WTC11 (cell line): ENCODE results near the gene UIMC1. TPM values are rescaled to one million over a fixed set of nuclear protein-coding genes. Genes with fewer than 3 reads are reported as not detected.

Experiments
- ATAC-seq: fragments of 200-7000 bp; cut with Tn5 transposase; 2 replicates; pipeline ENCODE4 v1.10.0; 2021; ENCODE audit warnings: mild to moderate bottlenecking, moderate library complexity
- CTCF ChIA-PET: fragments of 300-600 bp; sonication (Branson Sonifier 250); formaldehyde crosslinking; loops from one replicate; lab custom pipeline; 2021; ENCODE audit warnings: antibody characterized with exemption; lab: Charles Lee
- POLR2A ChIA-PET: fragments of 350-600 bp; sonication (Branson Sonifier 250); formaldehyde crosslinking; loops from one replicate; lab custom pipeline; 2021; ENCODE audit warnings: antibody characterized with exemption; lab: Charles Lee
- DNase-seq: peaks from one replicate; pipeline ENCODE4 v3.0.0; 2021; ENCODE audit warnings: low spot score
- H3K27ac Mint-ChIP-seq: 2 replicates; pipeline ENCODE4 v1.8.0; 2021; ENCODE audit warnings: mixed read lengths
- H3K27me3 Mint-ChIP-seq: 2 replicates; pipeline ENCODE4 v1.8.0; 2021; ENCODE audit warnings: low read depth, mild to moderate bottlenecking, moderate library complexity, mixed read lengths
- H3K36me3 Mint-ChIP-seq: 2 replicates; pipeline ENCODE4 v1.8.0; 2021; ENCODE audit warnings: mixed read lengths
- H3K4me1 Mint-ChIP-seq: 2 replicates; pipeline ENCODE4 v1.8.0; 2022; ENCODE audit warnings: mixed read lengths
- H3K4me3 Mint-ChIP-seq: 2 replicates; pipeline ENCODE4 v1.8.0; 2021; ENCODE audit warnings: mild to moderate bottlenecking, moderate library complexity, mixed read lengths
- H3K9me3 Mint-ChIP-seq: 2 replicates; pipeline ENCODE4 v1.8.0; 2021; ENCODE audit warnings: mixed read lengths
- ATF1 ChIP-seq: sonication (generic); formaldehyde crosslinking; IDR thresholded peaks from 2 replicates; pipeline ENCODE4 v1.8.1; 2023; ENCODE audit warnings: mild to moderate bottlenecking, moderate library complexity, missing genetic modification reagents
- CREM ChIP-seq: sonication (generic); formaldehyde crosslinking; IDR thresholded peaks from 2 replicates; pipeline ENCODE4 v1.8.1; 2022; ENCODE audit warnings: mild to moderate bottlenecking, missing genetic modification reagents, moderate library complexity
- ELF4 ChIP-seq: sonication (generic); formaldehyde crosslinking; IDR thresholded peaks from 2 replicates; pipeline ENCODE4 v1.8.1; 2022; ENCODE audit warnings: low read depth, mild to moderate bottlenecking, moderate library complexity, missing genetic modification reagents
- GRHL2 ChIP-seq: fragments of 250-450 bp; sonication (Bioruptor Pico); IDR thresholded peaks from 2 replicates; pipeline ENCODE4 v1.8.0; 2022; ENCODE audit warnings: mild to moderate bottlenecking, moderate library complexity; ENCODE audit not compliant: insufficient replicate concordance, severe bottlenecking
- NR1H2 ChIP-seq: sonication (generic); formaldehyde crosslinking; IDR thresholded peaks from 2 replicates; pipeline ENCODE4 v1.9.0; 2021; ENCODE audit warnings: mild to moderate bottlenecking, moderate library complexity, missing genetic modification reagents
- NR2C2 ChIP-seq: sonication (generic); formaldehyde crosslinking; IDR thresholded peaks from 2 replicates; pipeline ENCODE4 v1.8.0; 2022; ENCODE audit warnings: mild to moderate bottlenecking, missing genetic modification reagents
- NR3C1 ChIP-seq: sonication (generic); formaldehyde crosslinking; conservative IDR thresholded peaks from 2 replicates; pipeline ENCODE4 v1.8.1; 2023; ENCODE audit warnings: low read depth, mild to moderate bottlenecking, missing genetic modification reagents
- SMAD4 ChIP-seq: sonication (generic); formaldehyde crosslinking; IDR thresholded peaks from 2 replicates; pipeline ENCODE4 v1.8.0; 2022; ENCODE audit warnings: mild to moderate bottlenecking, missing genetic modification reagents
- ZNF138 ChIP-seq: sonication (generic); formaldehyde crosslinking; conservative IDR thresholded peaks from 2 replicates; pipeline ENCODE4 v1.8.1; 2022; ENCODE audit warnings: mild to moderate bottlenecking, moderate library complexity, missing genetic modification reagents
- total RNA-seq: library from RNA; stranded (reverse); gene quantifications from 3 replicates; pipeline ENCODE4 v1.2.3, GENCODE V29; 2021
- TF ChIP-seq, protein P1 (sequence below): sonication (generic); formaldehyde crosslinking; IDR thresholded peaks from 2 replicates; pipeline ENCODE4 v1.8.0; 2022; ENCODE audit warnings: missing genetic modification reagents
- TF ChIP-seq, protein P2 (sequence below): sonication (generic); formaldehyde crosslinking; IDR thresholded peaks from 2 replicates; pipeline ENCODE4 v1.8.1; 2023; ENCODE audit warnings: mild to moderate bottlenecking, moderate library complexity, missing genetic modification reagents
- TF ChIP-seq, protein P3 (sequence below): sonication (generic); formaldehyde crosslinking; IDR thresholded peaks from 2 replicates; pipeline ENCODE4 v1.8.0; 2022; ENCODE audit warnings: mild to moderate bottlenecking, missing genetic modification reagents
- TF ChIP-seq, protein P4 (sequence below): sonication (generic); formaldehyde crosslinking; IDR thresholded peaks from 2 replicates; pipeline ENCODE4 v1.8.1; 2023; ENCODE audit warnings: mild to moderate bottlenecking, missing genetic modification reagents
- TF ChIP-seq, protein P5 (sequence below): sonication (generic); formaldehyde crosslinking; IDR thresholded peaks from 2 replicates; pipeline ENCODE4 v1.8.0; 2022; ENCODE audit warnings: mild to moderate bottlenecking, missing genetic modification reagents
- TF ChIP-seq, protein P6 (sequence below): sonication (generic); formaldehyde crosslinking; IDR thresholded peaks from 2 replicates; pipeline ENCODE4 v1.8.0; 2023; ENCODE audit warnings: missing genetic modification reagents, mild to moderate bottlenecking, borderline replicate concordance
- TF ChIP-seq, protein P7 (sequence below): sonication (generic); formaldehyde crosslinking; IDR thresholded peaks from 2 replicates; pipeline ENCODE4 v1.8.0; 2023; ENCODE audit warnings: mild to moderate bottlenecking, missing genetic modification reagents

The UIMC1 gene
- total RNA-seq, 1 experiment from 2014 or later: 48.0 TPM

DNA sequence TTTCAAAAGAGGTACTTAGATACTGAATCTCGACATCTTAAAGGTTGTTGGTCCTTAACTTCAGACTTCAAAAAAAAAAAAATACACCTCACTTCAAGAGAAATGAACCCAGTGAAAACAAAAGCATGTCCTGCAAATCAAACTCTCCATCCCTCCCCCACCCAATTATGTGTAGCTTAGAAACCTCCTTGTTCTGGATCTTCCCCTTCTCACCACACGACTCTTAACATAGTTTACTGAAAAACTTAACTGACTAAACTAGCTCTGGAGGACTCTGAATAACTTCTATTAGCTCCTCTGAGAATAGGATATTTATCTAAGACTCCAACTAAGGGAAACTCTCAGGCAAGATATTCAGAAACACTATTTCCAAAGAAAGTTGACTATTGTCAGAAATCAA is 58.7 kb downstream of the UIMC1 start:
- Mint-ChIP-seq H3K4me1 (peaks cover 49% of the 10 kb centered on the region), H3K9me3 (no peaks in the 10 kb centered on the region), H3K36me3 (peaks cover 50% of the 10 kb centered on the region), H3K4me3 (no peak overlapping the region), H3K27me3 (no peaks in the 10 kb centered on the region), H3K27ac (peak overlapping the region; percentile 53; the same call in 1 of the 2 replicates)
- DNase-seq (no peak), ATAC-seq (no peak)
- TF ChIP-seq, protein P1, sequence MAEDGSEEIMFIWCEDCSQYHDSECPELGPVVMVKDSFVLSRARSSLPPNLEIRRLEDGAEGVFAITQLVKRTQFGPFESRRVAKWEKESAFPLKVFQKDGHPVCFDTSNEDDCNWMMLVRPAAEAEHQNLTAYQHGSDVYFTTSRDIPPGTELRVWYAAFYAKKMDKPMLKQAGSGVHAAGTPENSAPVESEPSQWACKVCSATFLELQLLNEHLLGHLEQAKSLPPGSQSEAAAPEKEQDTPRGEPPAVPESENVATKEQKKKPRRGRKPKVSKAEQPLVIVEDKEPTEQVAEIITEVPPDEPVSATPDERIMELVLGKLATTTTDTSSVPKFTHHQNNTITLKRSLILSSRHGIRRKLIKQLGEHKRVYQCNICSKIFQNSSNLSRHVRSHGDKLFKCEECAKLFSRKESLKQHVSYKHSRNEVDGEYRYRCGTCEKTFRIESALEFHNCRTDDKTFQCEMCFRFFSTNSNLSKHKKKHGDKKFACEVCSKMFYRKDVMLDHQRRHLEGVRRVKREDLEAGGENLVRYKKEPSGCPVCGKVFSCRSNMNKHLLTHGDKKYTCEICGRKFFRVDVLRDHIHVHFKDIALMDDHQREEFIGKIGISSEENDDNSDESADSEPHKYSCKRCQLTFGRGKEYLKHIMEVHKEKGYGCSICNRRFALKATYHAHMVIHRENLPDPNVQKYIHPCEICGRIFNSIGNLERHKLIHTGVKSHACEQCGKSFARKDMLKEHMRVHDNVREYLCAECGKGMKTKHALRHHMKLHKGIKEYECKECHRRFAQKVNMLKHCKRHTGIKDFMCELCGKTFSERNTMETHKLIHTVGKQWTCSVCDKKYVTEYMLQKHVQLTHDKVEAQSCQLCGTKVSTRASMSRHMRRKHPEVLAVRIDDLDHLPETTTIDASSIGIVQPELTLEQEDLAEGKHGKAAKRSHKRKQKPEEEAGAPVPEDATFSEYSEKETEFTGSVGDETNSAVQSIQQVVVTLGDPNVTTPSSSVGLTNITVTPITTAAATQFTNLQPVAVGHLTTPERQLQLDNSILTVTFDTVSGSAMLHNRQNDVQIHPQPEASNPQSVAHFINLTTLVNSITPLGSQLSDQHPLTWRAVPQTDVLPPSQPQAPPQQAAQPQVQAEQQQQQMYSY (CRISPR knock-in tag): no peak
- TF ChIP-seq, protein P2, sequence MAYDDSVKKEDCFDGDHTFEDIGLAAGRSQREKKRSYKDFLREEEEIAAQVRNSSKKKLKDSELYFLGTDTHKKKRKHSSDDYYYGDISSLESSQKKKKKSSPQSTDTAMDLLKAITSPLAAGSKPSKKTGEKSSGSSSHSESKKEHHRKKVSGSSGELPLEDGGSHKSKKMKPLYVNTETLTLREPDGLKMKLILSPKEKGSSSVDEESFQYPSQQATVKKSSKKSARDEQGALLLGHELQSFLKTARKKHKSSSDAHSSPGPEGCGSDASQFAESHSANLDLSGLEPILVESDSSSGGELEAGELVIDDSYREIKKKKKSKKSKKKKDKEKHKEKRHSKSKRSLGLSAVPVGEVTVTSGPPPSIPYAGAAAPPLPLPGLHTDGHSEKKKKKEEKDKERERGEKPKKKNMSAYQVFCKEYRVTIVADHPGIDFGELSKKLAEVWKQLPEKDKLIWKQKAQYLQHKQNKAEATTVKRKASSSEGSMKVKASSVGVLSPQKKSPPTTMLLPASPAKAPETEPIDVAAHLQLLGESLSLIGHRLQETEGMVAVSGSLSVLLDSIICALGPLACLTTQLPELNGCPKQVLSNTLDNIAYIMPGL (CRISPR knock-in tag): no peak
- TF ChIP-seq SMAD4 (CRISPR knock-in tag) (no peak), ELF4 (CRISPR knock-in tag) (no peak), NR1H2 (no peak), ZNF138 (CRISPR knock-in tag) (no peak), CREM (CRISPR knock-in tag) (no peak), NR2C2 (CRISPR knock-in tag) (no peak), NR3C1 (CRISPR knock-in tag) (no peak), ATF1 (no peak), GRHL2 (CRISPR knock-in tag) (no peak)
- TF ChIP-seq, protein P3, sequence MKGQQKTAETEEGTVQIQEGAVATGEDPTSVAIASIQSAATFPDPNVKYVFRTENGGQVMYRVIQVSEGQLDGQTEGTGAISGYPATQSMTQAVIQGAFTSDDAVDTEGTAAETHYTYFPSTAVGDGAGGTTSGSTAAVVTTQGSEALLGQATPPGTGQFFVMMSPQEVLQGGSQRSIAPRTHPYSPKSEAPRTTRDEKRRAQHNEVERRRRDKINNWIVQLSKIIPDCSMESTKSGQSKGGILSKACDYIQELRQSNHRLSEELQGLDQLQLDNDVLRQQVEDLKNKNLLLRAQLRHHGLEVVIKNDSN (CRISPR knock-in tag): no peak
- TF ChIP-seq, protein P4, sequence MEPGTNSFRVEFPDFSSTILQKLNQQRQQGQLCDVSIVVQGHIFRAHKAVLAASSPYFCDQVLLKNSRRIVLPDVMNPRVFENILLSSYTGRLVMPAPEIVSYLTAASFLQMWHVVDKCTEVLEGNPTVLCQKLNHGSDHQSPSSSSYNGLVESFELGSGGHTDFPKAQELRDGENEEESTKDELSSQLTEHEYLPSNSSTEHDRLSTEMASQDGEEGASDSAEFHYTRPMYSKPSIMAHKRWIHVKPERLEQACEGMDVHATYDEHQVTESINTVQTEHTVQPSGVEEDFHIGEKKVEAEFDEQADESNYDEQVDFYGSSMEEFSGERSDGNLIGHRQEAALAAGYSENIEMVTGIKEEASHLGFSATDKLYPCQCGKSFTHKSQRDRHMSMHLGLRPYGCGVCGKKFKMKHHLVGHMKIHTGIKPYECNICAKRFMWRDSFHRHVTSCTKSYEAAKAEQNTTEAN (CRISPR knock-in tag): no peak
- TF ChIP-seq, protein P5, sequence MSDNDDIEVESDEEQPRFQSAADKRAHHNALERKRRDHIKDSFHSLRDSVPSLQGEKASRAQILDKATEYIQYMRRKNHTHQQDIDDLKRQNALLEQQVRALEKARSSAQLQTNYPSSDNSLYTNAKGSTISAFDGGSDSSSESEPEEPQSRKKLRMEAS: no peak
- TF ChIP-seq, protein P6, sequence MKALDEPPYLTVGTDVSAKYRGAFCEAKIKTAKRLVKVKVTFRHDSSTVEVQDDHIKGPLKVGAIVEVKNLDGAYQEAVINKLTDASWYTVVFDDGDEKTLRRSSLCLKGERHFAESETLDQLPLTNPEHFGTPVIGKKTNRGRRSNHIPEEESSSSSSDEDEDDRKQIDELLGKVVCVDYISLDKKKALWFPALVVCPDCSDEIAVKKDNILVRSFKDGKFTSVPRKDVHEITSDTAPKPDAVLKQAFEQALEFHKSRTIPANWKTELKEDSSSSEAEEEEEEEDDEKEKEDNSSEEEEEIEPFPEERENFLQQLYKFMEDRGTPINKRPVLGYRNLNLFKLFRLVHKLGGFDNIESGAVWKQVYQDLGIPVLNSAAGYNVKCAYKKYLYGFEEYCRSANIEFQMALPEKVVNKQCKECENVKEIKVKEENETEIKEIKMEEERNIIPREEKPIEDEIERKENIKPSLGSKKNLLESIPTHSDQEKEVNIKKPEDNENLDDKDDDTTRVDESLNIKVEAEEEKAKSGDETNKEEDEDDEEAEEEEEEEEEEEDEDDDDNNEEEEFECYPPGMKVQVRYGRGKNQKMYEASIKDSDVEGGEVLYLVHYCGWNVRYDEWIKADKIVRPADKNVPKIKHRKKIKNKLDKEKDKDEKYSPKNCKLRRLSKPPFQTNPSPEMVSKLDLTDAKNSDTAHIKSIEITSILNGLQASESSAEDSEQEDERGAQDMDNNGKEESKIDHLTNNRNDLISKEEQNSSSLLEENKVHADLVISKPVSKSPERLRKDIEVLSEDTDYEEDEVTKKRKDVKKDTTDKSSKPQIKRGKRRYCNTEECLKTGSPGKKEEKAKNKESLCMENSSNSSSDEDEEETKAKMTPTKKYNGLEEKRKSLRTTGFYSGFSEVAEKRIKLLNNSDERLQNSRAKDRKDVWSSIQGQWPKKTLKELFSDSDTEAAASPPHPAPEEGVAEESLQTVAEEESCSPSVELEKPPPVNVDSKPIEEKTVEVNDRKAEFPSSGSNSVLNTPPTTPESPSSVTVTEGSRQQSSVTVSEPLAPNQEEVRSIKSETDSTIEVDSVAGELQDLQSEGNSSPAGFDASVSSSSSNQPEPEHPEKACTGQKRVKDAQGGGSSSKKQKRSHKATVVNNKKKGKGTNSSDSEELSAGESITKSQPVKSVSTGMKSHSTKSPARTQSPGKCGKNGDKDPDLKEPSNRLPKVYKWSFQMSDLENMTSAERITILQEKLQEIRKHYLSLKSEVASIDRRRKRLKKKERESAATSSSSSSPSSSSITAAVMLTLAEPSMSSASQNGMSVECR (CRISPR knock-in tag): no peak
- TF ChIP-seq, protein P7, sequence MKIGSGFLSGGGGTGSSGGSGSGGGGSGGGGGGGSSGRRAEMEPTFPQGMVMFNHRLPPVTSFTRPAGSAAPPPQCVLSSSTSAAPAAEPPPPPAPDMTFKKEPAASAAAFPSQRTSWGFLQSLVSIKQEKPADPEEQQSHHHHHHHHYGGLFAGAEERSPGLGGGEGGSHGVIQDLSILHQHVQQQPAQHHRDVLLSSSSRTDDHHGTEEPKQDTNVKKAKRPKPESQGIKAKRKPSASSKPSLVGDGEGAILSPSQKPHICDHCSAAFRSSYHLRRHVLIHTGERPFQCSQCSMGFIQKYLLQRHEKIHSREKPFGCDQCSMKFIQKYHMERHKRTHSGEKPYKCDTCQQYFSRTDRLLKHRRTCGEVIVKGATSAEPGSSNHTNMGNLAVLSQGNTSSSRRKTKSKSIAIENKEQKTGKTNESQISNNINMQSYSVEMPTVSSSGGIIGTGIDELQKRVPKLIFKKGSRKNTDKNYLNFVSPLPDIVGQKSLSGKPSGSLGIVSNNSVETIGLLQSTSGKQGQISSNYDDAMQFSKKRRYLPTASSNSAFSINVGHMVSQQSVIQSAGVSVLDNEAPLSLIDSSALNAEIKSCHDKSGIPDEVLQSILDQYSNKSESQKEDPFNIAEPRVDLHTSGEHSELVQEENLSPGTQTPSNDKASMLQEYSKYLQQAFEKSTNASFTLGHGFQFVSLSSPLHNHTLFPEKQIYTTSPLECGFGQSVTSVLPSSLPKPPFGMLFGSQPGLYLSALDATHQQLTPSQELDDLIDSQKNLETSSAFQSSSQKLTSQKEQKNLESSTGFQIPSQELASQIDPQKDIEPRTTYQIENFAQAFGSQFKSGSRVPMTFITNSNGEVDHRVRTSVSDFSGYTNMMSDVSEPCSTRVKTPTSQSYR (CRISPR knock-in tag): no peak
- CTCF ChIA-PET: interaction anchor here (1.3 kb wide), 2 partner anchors 287 to 290 kb away, joined by 3 to 4 read pairs; no protein-coding TSS in a partner anchor
- POLR2A ChIA-PET: interaction anchor here (0.6 to 0.7 kb wide), 4 partner anchors 8 to 354 kb away, joined by 3 to 7 read pairs (median 6); no protein-coding TSS in a partner anchor
